GM19468 (cell line): Measurements from ENCODE around the gene CCDC57.
"Not testable (repeated sequence)": the region's sequence is repeated elsewhere in the genome, so short reads cannot be mapped to it uniquely, and the experiment has no call there.

Experiments used
- ATAC-seq: cut with Tn5 transposase; IDR thresholded peaks from one replicate; pipeline ENCODE4 v1.9.1; 2021; ENCODE audit warnings: mild to moderate bottlenecking, moderate library complexity, moderate number of reproducible peaks; ENCODE audit not compliant: unreplicated experiment; ENCODE audit errors: extremely low read depth

The CCDC57 gene

GRCh38 chr17:82205720-82206508, 6.7 kb downstream of the CCDC57 start:
- ATAC-seq = no peak

DNA sequence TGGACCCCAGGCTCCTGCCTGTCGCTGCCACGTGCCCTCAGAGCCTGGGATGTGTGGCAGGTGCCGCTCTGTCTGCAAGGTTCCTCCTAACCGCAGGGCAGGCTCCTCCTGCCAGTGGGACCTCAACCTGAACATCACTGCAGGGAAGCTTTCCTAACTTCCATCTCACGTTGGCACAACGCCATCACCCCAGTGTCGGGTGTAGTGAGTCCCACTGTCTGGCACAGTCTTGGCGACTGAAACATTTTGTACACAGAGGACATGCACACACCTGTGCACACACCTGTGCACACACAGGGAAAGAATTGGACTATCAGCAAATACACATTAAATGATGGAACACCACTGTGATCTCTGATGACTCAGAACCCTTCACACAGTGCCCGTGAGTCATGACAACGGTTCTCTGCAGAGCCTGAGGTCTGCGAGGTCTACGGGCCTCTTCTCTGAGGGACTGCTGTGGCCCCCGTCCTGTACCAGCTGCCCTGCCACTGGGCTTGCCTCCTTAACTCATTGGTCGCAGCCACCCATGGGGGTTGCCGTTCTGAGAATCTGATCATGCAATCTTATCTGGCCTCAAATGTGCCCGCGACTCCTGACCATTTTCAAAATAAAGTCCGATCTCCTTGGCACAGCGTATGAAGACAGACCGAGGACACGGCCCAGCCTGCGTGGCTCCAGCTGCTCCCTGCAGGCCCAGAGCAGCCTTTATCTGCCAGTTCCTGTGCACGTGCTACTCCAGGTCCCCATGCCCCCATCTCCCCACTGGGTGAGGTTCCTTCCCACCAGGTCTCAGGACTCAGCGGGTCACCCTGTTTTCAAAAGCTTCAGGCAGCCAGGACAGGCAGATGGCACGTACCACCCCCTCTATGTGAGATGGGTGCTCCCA, 7.6 kb downstream of the CCDC57 start:
- ATAC-seq = no peak

DNA sequence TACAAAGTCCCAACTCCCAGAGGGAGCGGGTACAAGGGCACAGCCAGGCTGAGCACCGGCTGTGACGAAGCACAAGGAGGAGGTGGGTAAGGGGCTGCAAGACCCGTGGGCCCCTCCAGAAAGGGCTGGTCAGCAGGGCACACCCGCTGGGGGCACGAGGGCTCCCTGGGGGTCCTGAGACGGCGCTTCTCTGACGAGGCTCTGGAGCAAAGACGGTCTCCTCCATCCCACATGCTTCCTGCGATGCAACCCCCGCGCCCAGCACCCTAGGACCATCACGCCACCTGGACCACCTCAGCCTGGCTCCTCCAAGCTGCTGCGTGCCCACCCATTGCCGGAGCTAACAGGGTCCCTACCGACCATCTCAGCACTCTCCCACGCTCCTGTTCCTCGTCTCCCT, 8.7 kb downstream of the CCDC57 start:
- ATAC-seq = no peak

GRCh38 chr17:82202981-82203380, 9.7 kb downstream of the CCDC57 start:
- no peak for ATAC-seq

- no peak for ATAC-seq
Measured at GRCh38 chr17:82201498-82201910, 11.1 kb downstream of the CCDC57 start.

- ATAC-seq = no peak
Measured at GRCh38 chr17:82200743-82201497, 11.7 kb downstream of the CCDC57 start.

- ATAC-seq = no peak
Measured at GRCh38 chr17:82200135-82200534, 12.5 kb downstream of the CCDC57 start.

DNA sequence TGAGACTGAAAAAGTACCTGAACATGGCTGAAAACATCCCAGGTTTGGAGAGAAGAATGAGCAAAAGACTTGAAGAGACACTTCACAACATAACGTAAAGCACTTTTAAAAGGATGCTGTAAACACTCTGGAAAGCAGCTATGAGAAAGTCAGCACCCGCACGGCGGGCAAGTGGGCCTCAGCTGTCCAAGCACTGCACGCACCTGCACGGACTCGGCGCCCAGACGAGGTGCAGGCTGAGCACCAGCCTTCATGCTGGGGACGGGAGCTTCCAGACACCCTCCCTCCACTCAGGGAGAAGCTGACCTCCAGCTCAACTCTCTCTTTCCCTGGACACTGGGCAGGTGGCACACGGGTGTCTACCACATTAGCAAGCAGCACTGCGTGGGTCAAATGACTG, 13.1 kb downstream of the CCDC57 start:
- no peak for ATAC-seq

DNA sequence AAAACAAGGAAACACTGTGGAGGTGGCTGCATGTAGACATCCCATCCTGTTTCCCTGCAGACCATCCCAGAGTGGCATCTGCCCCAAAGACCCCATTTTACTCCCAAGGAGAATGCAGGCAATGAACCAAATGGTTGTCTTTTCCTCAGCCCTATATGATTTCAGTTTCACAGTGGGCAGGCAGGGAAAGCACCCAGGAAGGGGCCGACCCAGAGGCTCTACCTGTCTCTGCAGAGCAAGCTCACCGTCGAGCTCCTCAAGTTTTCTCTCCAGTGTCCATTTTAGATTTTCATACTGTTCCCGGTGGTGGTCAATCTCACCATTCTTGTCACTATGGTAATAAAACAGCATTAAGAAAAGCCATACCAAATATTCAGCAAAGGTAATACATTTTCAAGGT, 14.6 kb downstream of the CCDC57 start:
- no peak for ATAC-seq

- ATAC-seq = no peak
Measured at GRCh38 chr17:82195675-82196672, 16.7 kb downstream of the CCDC57 start.

- ATAC-seq = no peak
Measured at GRCh38 chr17:82194765-82195164, 17.9 kb downstream of the CCDC57 start.

DNA sequence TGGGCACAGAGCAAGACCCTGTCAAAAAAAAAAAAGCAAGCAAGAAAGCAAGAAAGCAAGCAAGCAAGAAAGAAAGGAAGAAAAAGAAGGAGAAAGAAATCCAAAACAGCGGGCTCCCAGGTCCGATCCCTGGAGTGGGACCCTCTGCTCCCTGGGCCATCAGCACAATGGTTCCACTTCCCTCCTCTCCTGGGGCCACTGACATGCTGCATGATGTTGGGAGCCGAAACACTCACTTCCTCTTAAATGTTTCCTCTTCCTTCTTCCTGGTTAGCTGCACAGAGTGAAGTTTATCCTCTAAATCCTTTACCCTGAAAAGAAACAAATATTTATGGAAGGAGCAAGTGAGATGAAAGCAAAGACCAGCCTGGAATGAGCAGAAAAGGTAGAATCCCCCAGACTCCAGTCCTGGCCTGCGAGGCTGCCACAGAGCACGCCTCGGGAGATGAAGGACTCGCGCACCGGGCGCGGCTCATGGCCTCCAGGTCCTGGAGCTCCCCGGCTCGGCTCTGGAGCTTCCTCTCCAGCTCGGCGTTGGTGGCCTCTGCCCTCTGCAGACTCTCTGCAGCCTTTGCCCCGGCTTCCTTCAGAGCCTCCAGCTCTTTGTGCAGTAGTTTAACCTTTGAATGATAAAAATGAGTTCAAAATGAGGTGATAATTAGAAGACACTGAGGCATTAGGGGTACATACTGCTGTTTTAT, 19.0 kb downstream of the CCDC57 start:
- no peak for ATAC-seq

DNA sequence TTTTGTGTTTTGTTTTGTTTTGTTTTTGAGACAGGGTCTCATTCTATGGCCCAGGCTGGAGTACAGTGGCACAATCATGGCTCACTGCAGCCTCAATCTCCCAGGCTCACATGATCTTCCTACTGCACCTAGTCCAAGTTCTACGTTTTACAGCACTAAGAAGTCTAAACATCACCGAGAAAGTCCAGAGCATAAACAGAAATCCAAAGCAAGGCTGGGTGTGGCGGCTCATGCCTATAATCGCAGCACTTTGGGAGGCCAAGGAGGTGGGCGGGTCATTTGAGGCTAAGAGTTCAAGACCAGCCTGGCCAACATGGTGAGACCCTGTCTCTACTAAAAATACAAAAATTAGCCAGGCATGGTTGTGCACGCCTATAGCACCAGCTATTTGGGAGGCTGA, 19.6 kb downstream of the CCDC57 start:
- ATAC-seq = not testable (repeated sequence)

- ATAC-seq = no peak
Measured at GRCh38 chr17:82188001-82188961, 24.4 kb downstream of the CCDC57 start.

- ATAC-seq = no peak
Measured at GRCh38 chr17:82187500-82187899, 25.1 kb downstream of the CCDC57 start.

DNA sequence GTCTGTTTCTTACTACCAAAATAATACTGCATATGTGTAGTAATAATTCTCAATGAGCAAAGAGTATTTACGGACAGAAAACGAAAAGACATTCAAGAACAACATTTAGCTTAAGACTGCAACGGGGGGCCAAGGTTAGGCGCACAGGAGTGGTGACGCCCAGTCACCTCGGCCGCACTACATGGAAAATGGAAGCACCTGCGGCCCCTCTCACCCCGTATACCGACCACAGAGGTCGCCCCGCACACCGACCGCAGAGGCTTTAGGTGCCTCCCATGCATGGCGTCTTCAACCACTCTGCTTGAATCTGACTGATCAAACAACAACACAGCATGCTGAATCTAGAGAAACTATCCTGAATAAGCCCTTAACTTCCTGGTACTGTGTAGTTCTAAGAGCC, 26.4 kb downstream of the CCDC57 start:
- ATAC-seq = no peak

DNA sequence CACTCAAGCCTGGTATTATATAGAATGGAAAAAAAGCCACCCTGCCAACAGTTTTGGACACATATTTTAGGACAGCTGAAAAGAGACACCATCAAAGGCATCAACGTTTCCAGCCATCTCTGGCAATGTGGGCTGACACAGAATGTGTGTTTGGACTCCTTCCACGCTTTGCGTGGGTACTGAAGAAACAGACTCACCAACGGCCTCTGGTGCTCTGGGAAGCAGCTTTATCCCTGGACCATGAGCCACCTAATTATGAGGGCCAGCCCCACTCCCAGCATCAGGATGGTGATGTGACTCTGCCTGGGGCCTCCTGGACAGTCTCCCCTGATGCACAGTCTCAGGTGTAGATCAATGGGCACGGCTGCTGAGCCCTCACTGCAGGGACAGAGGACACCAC, 27.9 kb downstream of the CCDC57 start:
- no peak for ATAC-seq
